ENCODE data around the gene SLC9C1. TPM values are rescaled to one million over a fixed set of nuclear protein-coding genes. Genes with fewer than 3 reads are reported as not detected.

The SLC9C1 gene
- total RNA-seq, 1 experiment from 2014 or later = not detected

DNA sequence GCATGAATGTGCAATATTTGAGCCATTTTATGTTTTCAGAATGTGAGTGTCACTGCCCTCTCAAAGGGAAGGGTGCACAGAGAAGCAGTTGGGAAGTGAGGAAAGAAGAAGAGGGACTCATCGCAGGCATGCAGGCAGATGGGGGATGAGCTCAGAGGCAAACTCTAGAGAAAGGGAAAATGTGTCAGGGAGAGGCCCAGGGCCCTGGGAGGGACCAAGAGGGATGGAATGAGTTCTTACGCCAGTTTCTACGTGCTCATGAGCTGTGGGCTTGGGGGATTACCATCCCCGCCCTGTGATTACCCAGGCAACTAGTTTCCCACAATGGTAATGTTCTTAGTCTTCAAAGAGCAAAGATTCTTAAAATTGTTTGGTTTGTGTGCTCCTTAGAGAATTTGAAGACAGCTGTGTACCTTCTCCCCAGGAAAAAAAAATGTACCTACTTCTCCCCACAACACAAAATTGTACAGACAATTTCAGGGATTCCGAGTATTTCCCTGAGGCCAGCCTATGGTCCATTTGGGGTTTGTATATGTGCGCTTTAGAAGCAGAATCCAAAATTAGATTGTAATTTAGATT, 178.8 kb downstream of the SLC9C1 start:
- no peak overlapping the region for H3K27ac Mint-ChIP-seq (ENCODE audit: unreplicated experiment)

DNA sequence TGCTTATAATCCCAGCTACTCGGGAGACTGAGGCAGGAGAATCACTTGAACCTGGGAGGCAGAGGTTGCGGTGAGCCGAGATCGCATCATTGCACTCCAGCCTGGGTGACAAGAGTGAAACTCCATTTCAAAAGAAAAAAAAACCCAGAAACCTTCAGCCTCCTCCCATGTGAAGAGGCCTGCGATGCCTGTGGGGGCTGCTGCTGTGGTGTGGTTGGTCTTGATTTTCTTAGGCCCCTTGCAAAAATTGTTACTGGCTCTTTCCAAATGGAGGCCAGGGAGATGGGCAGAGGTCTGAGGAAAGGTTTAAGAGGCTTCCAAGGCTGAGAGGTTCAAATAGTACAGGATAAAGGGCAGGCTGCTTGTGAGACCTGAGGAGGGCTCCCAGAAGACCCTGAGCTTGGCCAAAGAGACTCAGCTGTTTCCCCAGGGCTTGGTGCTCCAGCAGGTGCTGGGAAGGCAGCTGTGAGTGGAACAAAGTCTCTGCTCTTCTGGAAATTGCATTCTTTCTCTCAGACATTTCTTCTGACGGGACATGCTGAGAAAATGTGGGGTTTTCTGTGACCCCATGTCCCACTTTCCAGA, 179.3 kb downstream of the SLC9C1 start:
- no TSS peak for BruUV-seq (replicated peaks)
- Mint-ChIP-seq H3K4me1 (ENCODE audit: low read depth, unreplicated experiment) (no peaks in the 10 kb centered on the region), H3K36me3 (ENCODE audit: insufficient read depth, unreplicated experiment) (peaks cover 32% of the 10 kb centered on the region), H3K9me3 (ENCODE audit: low read depth, unreplicated experiment) (no peaks in the 10 kb centered on the region), H3K27me3 (ENCODE audit: unreplicated experiment) (no peaks in the 10 kb centered on the region), H3K4me3 (ENCODE audit: low read depth, unreplicated experiment) (no peak overlapping the region), H3K27ac (ENCODE audit: unreplicated experiment) (no peak overlapping the region)
- intact Hi-C loops (cut with micrococcal nuclease; ENCODE audit: unreplicated experiment) = loop anchor here (5.0 kb wide), 1 partner anchor 403 kb away; no protein-coding TSS in a partner anchor
- DNase-seq = no peak
- TF ChIP-seq, protein P1, sequence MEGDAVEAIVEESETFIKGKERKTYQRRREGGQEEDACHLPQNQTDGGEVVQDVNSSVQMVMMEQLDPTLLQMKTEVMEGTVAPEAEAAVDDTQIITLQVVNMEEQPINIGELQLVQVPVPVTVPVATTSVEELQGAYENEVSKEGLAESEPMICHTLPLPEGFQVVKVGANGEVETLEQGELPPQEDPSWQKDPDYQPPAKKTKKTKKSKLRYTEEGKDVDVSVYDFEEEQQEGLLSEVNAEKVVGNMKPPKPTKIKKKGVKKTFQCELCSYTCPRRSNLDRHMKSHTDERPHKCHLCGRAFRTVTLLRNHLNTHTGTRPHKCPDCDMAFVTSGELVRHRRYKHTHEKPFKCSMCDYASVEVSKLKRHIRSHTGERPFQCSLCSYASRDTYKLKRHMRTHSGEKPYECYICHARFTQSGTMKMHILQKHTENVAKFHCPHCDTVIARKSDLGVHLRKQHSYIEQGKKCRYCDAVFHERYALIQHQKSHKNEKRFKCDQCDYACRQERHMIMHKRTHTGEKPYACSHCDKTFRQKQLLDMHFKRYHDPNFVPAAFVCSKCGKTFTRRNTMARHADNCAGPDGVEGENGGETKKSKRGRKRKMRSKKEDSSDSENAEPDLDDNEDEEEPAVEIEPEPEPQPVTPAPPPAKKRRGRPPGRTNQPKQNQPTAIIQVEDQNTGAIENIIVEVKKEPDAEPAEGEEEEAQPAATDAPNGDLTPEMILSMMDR (IDR thresholded peaks at IDR 0.05; ENCODE audit: unreplicated experiment) = no peak
- CTCF ChIA-PET = no interaction called here

More for the DNA sequence above, 178.8 kb downstream of the SLC9C1 start:
- BruUV-seq (replicated peaks) = no TSS peak
- no peaks in the 10 kb centered on the region for H3K4me1 Mint-ChIP-seq (ENCODE audit: low read depth, unreplicated experiment)
- intact Hi-C loops (cut with micrococcal nuclease; ENCODE audit: unreplicated experiment) = no loop called here
- no peak for DNase-seq
- no peaks in the 10 kb centered on the region for H3K9me3 Mint-ChIP-seq (ENCODE audit: low read depth, unreplicated experiment)
- H3K36me3 Mint-ChIP-seq (ENCODE audit: insufficient read depth, unreplicated experiment) = peaks cover 29% of the 10 kb centered on the region
- H3K4me3 Mint-ChIP-seq (ENCODE audit: low read depth, unreplicated experiment) = no peak overlapping the region
- H3K27me3 Mint-ChIP-seq (ENCODE audit: unreplicated experiment) = no peaks in the 10 kb centered on the region
- TF ChIP-seq, protein P1 (IDR thresholded peaks at IDR 0.05; ENCODE audit: unreplicated experiment) = no peak
- CTCF ChIA-PET = no interaction called here

DNA sequence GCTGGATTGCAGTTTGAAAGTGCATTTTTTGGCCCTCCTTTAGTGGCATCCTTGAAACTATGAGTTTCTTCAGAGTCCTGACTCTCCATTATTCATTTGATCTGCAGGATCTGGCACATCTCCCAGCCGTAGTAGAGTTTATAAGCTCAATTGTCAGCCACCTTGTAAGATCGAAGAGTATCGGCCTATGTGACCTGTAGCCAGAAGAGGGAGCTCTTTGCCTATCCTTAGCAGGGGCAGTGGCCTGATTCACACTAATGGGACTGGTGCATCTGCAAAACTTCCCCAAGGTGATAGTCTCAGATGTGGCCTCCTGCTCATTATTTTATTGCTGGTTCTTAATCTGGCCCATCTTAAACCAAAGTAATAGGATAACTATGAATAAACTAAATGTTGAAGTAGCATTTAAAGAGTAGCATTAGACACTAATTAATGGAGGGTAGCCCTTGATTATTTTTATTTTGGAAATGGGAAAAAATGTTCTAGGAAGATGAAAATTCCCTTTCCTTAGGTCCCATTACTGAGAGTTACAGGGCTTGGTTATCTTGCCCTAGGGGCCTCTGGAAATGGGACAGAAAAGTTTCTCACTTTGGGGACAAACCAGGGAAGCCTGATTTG, 182.1 kb downstream of the SLC9C1 start:
- H3K36me3 Mint-ChIP-seq (ENCODE audit: insufficient read depth, unreplicated experiment) = peaks cover 25% of the 10 kb centered on the region
- no TSS peak for BruUV-seq (replicated peaks)
- CTCF ChIA-PET = interaction anchor here (0.8 to 1.6 kb wide), 8 partner anchors 9 to 182 kb away, joined by 3 to 11 read pairs (median 5); partner anchors contain the start of gene SLC9C1
- H3K4me1 Mint-ChIP-seq (ENCODE audit: low read depth, unreplicated experiment) = no peaks in the 10 kb centered on the region
- H3K27ac Mint-ChIP-seq (ENCODE audit: unreplicated experiment) = no peak overlapping the region
- H3K4me3 Mint-ChIP-seq (ENCODE audit: low read depth, unreplicated experiment) = no peak overlapping the region
- intact Hi-C loops (cut with micrococcal nuclease; ENCODE audit: unreplicated experiment) = loop anchor here (1.0 to 5.0 kb wide), 2 partner anchors 181 to 405 kb away; no protein-coding TSS in a partner anchor
- H3K9me3 Mint-ChIP-seq (ENCODE audit: low read depth, unreplicated experiment) = no peaks in the 10 kb centered on the region
- no peaks in the 10 kb centered on the region for H3K27me3 Mint-ChIP-seq (ENCODE audit: unreplicated experiment)
- TF ChIP-seq, protein P1 (IDR thresholded peaks at IDR 0.05; ENCODE audit: unreplicated experiment) = peak; percentile 37
- peak; percentile 47 for DNase-seq

DNA sequence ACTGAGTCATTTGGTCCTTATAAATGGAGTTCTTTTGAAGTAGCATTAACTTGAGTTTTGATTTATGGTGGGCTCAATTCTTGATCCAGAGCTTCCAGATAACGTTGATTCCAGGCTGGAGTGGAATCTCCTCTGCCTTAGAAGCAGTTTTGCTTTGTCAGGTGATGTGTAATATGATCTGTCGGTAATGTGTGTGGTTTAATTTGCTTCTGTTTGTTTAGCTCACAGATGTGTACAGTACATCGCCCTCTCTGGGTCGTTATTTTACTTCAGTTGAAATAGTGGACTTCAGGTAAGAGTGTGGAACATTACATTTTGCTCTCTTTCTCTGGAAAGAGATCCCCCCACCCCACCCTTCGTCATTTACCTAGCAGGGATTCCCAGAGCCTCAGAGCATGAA, 184.7 kb downstream of the SLC9C1 start:
- TF ChIP-seq, protein P1 (IDR thresholded peaks at IDR 0.05; ENCODE audit: unreplicated experiment) = no peak
- no TSS peak for BruUV-seq (replicated peaks)
- Mint-ChIP-seq H3K27ac (ENCODE audit: unreplicated experiment) (no peak overlapping the region), H3K4me1 (ENCODE audit: low read depth, unreplicated experiment) (no peaks in the 10 kb centered on the region), H3K27me3 (ENCODE audit: unreplicated experiment) (no peaks in the 10 kb centered on the region), H3K36me3 (ENCODE audit: insufficient read depth, unreplicated experiment) (peaks cover 24% of the 10 kb centered on the region), H3K9me3 (ENCODE audit: low read depth, unreplicated experiment) (no peaks in the 10 kb centered on the region), H3K4me3 (ENCODE audit: low read depth, unreplicated experiment) (no peak overlapping the region)
- intact Hi-C loops (cut with micrococcal nuclease; ENCODE audit: unreplicated experiment) = no loop called here
- DNase-seq = no peak
- CTCF ChIA-PET = interaction anchor here (0.7 kb wide), 1 partner anchor 1510 kb away, joined by 7 read pairs; no protein-coding TSS in a partner anchor

Measured in Calu3 (cell line).